HG03378 (cell line): ENCODE results near the gene CTAG1A.
"Not testable (repeated sequence)": the region's sequence is repeated elsewhere in the genome, so short reads cannot be mapped to it uniquely, and the experiment has no call there.

ENCODE experiments used
- ATAC-seq: cut with Tn5 transposase; IDR thresholded peaks from one replicate; pipeline ENCODE4 v1.9.1; 2021; ENCODE audit warnings: mild to moderate bottlenecking, moderate library complexity; ENCODE audit not compliant: unreplicated experiment

The CTAG1A gene

DNA sequence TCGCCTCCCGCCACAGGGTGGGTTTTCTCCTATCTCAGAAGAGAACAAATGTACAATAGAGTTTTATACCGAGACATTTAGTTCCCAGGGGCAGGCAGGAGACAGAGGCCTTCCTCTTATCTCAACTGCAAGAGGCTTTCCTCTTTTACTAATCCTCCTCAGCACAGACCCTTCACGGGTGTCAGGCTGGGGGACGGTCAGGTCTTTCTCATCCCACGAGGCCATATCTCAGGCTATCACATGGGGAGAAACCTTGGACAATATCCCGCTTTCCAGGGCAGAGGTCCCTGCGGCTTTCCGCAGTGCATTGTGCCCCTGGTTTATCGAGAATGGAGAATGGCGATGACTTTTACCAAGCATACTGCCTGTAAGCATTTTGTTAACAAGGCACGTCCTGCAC is 23.9 kb downstream of the CTAG1A start:
- ATAC-seq = not testable (repeated sequence)

DNA sequence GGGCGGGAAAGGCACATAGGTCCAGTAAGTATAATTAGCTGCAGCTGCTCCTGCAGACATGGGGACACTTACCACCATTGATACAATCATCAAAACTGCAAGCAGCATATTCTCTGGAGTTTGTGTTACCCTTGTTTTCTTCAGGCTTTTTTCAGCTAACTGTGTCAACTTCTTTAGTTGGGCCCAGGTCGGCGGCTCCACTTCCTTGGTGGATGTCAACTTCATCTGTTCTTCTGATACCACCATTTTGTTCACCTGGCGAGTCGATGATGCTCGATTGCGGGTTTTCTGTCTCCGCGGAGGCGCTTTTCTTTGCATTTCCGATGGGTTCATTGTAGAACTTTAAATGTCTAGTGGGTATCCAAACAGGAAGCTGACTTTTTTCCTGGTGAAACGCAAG is 26.2 kb downstream of the CTAG1A start:
- ATAC-seq = not testable (repeated sequence)

DNA sequence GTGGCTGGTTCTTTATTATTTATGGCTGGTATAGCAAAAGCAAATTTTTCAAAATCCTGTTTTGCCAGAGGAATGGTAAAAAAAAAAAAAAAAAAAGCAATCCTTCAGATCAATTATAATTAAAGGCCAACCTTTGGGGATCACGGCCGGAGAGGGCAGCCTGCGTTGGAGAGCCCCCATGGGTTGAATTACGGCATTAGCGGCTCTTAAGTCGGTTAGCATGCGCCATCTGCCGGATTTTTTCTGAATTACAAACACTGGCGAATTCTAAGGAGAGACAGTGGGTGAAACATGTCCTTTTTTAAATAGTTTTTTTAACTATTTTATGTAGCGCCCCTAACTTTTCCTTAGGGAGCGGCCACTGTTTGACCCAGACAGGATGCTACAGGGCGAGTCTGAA is 28.7 kb downstream of the CTAG1A start:
- not testable (repeated sequence) for ATAC-seq

DNA sequence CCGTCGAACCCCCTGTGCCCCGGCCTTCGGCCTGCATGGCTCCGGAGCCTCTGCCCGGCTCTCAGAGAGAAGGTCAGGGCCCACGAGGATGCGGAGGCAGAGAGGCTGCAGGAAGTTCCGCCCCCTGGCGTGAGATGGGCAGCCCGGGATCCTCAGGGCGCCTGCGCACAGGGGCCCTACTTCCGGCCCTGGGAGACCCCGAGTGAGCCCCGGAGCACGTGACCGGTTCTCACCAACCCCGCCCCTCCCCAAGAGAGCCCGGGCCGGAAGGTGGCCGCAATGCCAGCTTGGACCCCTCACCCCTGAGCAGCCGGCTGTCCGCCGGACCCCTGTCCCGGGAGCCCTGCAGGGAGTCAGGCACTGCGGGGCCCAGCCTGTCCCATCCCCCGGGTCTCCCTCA is 34.2 kb downstream of the CTAG1A start, which contains the start of gene CTAG1B:
CTAG1B (minus strand) TSS at position 101 of the 400 bp plus-strand sequence; CDS start at position 37, 64 bp downstream.
- not testable (repeated sequence) for ATAC-seq

DNA sequence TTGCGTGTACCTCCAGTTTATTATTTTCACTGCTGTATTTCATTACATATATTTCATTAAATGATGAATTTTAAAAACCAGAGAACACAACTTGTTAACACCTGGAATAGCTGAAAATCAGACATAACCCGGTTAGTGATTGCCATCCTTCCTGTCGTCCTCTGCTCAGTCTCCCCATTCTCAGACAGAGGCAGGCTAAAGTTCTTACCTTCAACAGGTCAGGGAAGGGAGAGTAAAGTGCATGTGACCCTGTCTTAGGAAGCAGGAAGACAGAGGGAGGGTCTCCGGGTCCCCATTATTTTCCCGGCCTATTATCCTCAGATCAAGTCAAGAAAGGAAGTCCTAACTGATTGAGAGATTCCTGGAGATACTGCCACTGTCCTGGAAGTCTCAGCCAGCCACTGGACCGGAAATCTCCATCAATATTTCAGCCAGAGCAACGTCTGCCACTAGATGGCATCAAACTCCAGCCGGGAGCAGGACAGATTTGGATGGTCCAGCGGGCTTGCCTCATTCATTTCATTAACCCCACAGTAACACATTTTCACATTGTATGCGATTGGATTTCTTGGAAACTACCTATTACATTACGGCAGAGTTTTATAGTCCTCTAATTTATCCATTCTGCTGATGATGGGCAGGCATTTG is 36.0 kb downstream of the CTAG1A start:
- not testable (repeated sequence) for ATAC-seq

DNA sequence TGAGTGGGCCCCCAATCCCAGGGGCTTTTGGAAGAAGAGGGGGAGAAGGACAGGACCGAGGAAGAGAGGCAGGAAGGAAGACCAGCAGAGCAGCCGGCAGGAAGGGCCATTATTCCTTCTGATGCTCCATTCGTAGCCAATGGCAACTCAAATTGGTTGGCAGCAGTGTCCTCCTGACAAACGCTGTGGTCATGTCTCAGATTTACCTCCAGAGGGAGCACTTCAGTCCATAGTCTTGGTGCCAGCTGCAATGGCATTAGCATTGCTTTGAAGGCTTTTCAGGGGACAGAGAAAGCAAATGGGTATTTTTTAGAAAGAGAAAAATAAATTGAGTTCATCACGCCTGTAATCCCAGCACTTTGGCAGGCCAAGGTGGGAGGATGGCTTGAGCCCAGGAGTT is 44.0 kb downstream of the CTAG1A start:
- not testable (repeated sequence) for ATAC-seq

DNA sequence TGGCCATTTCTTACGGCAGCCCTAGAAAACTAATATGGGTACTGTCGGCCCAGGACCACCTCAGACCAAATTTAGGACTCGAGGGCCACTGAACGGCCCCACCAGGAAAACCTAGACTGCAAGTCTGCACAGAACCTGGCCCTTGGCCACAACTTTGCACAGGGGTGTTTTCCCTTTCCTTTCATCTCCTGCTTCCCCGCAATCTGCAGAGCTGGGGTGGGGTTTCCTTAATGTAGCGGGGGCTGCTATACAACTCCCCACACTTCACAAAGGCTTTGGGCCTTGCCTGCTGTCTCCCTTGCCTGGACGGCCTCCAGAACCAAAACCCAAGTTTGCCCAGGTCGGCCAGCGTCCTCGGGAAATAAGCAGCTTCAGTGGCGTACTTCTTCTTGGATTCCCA is 46.0 kb downstream of the CTAG1A start:
- ATAC-seq = not testable (repeated sequence)

DNA sequence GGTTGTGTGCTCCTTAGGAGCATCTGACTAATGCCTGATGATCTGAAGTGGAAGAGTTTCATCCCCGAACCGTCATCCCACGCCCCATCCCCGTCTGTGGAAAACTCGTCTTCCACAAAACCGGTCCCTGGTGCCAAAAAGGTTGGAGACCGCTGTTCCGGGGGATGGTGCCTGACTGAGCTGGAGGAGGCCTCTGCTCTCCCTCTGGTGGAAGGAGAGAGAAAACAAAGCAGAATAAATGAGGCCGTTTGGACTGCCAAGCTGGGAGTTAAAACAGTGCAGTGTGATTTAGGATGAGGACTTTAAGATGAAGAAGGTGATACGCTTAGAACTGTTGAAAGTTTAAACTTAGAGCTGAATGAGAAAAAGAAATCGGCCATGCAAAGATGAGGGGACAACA is 48.7 kb downstream of the CTAG1A start:
- not testable (repeated sequence) for ATAC-seq
